ENCODE data around the gene GHRH. TPM values are rescaled to one million over a fixed set of nuclear protein-coding genes. Genes with fewer than 3 reads are reported as not detected.

The GHRH gene
- total and polyA plus RNA-seq, 4 donors: not detected

- Histone ChIP-seq H3K4me3 (ENCODE audit: low read depth in 1 of 3, low read length in 3 of 3) (no peak overlapping the region), H3K36me3 (ENCODE audit: control insufficient read depth in 4 of 4, insufficient read depth in 3 of 4, low read depth in 1 of 4, low read length in 3 of 4) (peaks cover 0 to 18% (median 11%) of the 10 kb centered on the region in 4 donors), H3K9me3 (ENCODE audit: control insufficient read depth in 4 of 4, low read length in 3 of 4) (no peaks in the 10 kb centered on the region), H3K27me3 (ENCODE audit: control insufficient read depth in 4 of 4, insufficient read depth in 4 of 4, low read length in 3 of 4) (no peaks in the 10 kb centered on the region), H3K27ac (ENCODE audit: low read depth in 1 of 2, low read length in 2 of 2) (no peak overlapping the region), H3K4me1 (ENCODE audit: control insufficient read depth in 4 of 4, insufficient read depth in 4 of 4, low read length in 3 of 4) (peaks cover 0 to 2% (median 0%) of the 10 kb centered on the region in 4 donors), H3K9ac (ENCODE audit: low read depth in 1 of 2, low read length in 2 of 2) (no peak overlapping the region)
- WGBS: 63% methylated on average over 8 of the region's 8 CpGs
- TF ChIP-seq ATF3 (IDR thresholded peaks at IDR 0.05) (no peak), FOXA2 (IDR thresholded peaks at IDR 0.05) (no peak), RXRA (IDR thresholded peaks at IDR 0.05) (no peak), EGR1 (IDR thresholded peaks at IDR 0.05; ENCODE audit: low read depth in 2 of 2) (no peak), TAF1 (conservative IDR thresholded peaks at IDR 0.05) (no peak), FOXA1 (IDR thresholded peaks at IDR 0.05) (no peak), YY1 (IDR thresholded peaks at IDR 0.05) (no peak), SP1 (IDR thresholded peaks at IDR 0.05) (no peak), JUND (IDR thresholded peaks at IDR 0.05) (no peak), HNF4G (IDR thresholded peaks at IDR 0.05) (no peak), CTCF (IDR thresholded peaks at IDR 0.05; ENCODE audit: low read depth, low read length, missing input control) (no peak), HNF4A (conservative IDR thresholded peaks at IDR 0.05) (no peak), ZBTB33 (IDR thresholded peaks at IDR 0.05) (no peak), MAX (IDR thresholded peaks at IDR 0.05) (no peak), RAD21 (IDR thresholded peaks at IDR 0.05) (no peak), REST (IDR thresholded peaks at IDR 0.05) (no peak), NR2F2 (IDR thresholded peaks at IDR 0.05) (no peak), GABPA (IDR thresholded peaks at IDR 0.05 in 1 of 2, conservative IDR thresholded peaks at IDR 0.05 in 1 of 2) (no peak)
- DNase-seq (ENCODE audit: low spot score): no peak
Measured at GRCh38 chr20:37308086-37309050, 46.8 kb upstream of the GHRH start.

Measured in liver (tissue), 9 donors.